Parathyroid adenoma (tissue), 2 donors: ENCODE data around the gene IL6R.

ENCODE experiments used
- H2AFZ ChIP-seq: fragments of 300-600 bp; sonication (generic); one replicate; pipeline ENCODE4 v1.7.0; 2017; ENCODE audit warnings: antibody characterized with exemption, mild to moderate bottlenecking
- H3K27ac ChIP-seq: fragments of 300-600 bp; sonication (generic); one replicate; pipeline ENCODE4 v1.7.0; 2017
- H3K27me3 ChIP-seq: fragments of 300-600 bp; sonication (generic); one replicate; pipeline ENCODE4 v1.7.0; 2017; ENCODE audit warnings: low read length; ENCODE audit not compliant: control insufficient read depth, insufficient read depth
- H3K36me3 ChIP-seq: fragments of 300-600 bp; sonication (generic); one replicate; pipeline ENCODE4 v1.7.0; 2017; ENCODE audit warnings: low read length; ENCODE audit not compliant: control insufficient read depth, insufficient read depth
- H3K4me1 ChIP-seq: fragments of 300-600 bp; sonication (generic); one replicate; pipeline ENCODE4 v1.7.0; 2017; ENCODE audit warnings: control low read depth
- H3K4me2 ChIP-seq: fragments of 300-600 bp; sonication (generic); one replicate; pipeline ENCODE4 v1.7.0; 2017; ENCODE audit warnings: low read length
- H3K4me3 ChIP-seq: fragments of 300-600 bp; sonication (generic); one replicate; pipeline ENCODE4 v1.7.0; 2017; ENCODE audit warnings: low read depth, low read length
- H3K79me2 ChIP-seq: fragments of 300-600 bp; sonication (generic); one replicate; pipeline ENCODE4 v1.7.0; 2017; ENCODE audit warnings: control low read depth
- H3K9ac ChIP-seq: fragments of 300-600 bp; sonication (generic); one replicate; pipeline ENCODE4 v1.7.0; 2017; ENCODE audit warnings: mild to moderate bottlenecking
- H3K9me3 ChIP-seq: fragments of 300-600 bp; sonication (generic); one replicate; pipeline ENCODE4 v1.7.0; 2017; ENCODE audit warnings: low read length; ENCODE audit not compliant: control insufficient read depth
- TF ChIP-seq, protein P1 (sequence below): fragments of 300-600 bp; sonication (generic); IDR thresholded peaks from one replicate; pipeline ENCODE4 v1.7.0; 2017; ENCODE audit warnings: antibody characterized with exemption, mild to moderate bottlenecking
- donor health status: primary hyperparathyroidism.

Gene IL6R

DNA sequence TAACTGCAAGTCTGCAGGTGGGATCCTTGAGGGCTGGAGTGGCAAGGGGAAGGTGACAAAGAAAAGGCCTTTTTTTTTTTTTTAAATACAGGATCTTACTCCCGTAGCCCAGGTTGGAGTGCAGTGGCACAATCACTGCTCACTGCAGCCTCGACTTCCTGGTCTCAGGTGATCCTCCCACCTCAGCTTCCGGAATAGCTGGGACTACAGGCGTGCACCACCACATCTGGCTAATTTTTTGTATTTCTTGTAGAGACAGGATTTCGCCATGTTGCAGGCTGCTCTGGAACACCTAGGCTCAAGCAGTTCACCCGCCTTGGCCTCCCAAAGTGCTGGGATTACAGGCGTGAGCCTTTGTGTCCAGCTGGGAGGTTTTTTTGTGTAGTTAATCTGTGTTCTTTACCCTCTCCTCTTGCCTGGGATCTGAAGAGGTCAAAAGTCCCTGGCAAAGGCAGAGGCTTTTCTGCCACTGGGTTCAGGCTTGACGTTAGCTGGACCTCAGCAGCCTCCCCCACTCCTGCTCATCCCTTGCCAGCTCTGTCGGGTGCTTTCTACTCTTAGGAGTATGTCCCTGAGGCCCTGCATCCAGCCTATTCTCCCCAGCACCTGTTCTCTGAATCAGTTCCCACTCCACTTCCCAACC is 5.2 kb downstream of the IL6R start:
- Histone ChIP-seq H3K9me3 (no peaks in the 10 kb centered on the region), H3K36me3 (no peaks in the 10 kb centered on the region), H3K4me1 (no peaks in the 10 kb centered on the region), H3K4me3 (no peak overlapping the region), H2AFZ (no peak overlapping the region), H3K4me2 (no peak overlapping the region), H3K27ac (no peak overlapping the region), H3K27me3 (no peaks in the 10 kb centered on the region), H3K9ac (no peak overlapping the region), H3K79me2 (no peaks in the 10 kb centered on the region)
- TF ChIP-seq, protein P1, sequence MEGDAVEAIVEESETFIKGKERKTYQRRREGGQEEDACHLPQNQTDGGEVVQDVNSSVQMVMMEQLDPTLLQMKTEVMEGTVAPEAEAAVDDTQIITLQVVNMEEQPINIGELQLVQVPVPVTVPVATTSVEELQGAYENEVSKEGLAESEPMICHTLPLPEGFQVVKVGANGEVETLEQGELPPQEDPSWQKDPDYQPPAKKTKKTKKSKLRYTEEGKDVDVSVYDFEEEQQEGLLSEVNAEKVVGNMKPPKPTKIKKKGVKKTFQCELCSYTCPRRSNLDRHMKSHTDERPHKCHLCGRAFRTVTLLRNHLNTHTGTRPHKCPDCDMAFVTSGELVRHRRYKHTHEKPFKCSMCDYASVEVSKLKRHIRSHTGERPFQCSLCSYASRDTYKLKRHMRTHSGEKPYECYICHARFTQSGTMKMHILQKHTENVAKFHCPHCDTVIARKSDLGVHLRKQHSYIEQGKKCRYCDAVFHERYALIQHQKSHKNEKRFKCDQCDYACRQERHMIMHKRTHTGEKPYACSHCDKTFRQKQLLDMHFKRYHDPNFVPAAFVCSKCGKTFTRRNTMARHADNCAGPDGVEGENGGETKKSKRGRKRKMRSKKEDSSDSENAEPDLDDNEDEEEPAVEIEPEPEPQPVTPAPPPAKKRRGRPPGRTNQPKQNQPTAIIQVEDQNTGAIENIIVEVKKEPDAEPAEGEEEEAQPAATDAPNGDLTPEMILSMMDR, result no peak

DNA sequence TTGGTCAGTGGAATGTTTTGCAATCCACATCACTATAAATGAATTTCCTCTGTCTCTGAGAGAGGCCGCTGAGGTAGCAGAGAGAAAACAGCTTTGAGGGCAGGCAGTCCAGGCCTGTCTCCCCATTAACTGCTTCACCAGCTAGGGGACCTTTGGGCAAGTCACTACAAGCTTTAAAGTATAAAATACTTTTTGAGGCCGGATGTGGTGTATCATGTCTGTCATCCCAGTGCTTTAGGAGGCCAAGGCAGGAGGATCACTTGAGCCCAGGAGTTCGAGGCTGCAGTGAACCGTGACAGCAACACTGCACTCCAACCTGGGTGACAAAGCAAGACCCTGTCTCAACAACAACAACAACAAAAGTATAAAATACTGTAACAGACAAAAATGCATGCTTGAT is 6.4 kb downstream of the IL6R start:
- no peaks in the 10 kb centered on the region for H3K9me3 ChIP-seq
- TF ChIP-seq, protein P1, result no peak
- H3K27me3 ChIP-seq, result no peaks in the 10 kb centered on the region
- H3K79me2 ChIP-seq, result no peaks in the 10 kb centered on the region
- no peak overlapping the region for H3K4me3 ChIP-seq
- H3K27ac ChIP-seq, result no peak overlapping the region
- H3K4me2 ChIP-seq, result no peak overlapping the region
- H2AFZ ChIP-seq, result no peak overlapping the region
- no peaks in the 10 kb centered on the region for H3K36me3 ChIP-seq
- H3K9ac ChIP-seq, result no peak overlapping the region
- no peaks in the 10 kb centered on the region for H3K4me1 ChIP-seq

DNA sequence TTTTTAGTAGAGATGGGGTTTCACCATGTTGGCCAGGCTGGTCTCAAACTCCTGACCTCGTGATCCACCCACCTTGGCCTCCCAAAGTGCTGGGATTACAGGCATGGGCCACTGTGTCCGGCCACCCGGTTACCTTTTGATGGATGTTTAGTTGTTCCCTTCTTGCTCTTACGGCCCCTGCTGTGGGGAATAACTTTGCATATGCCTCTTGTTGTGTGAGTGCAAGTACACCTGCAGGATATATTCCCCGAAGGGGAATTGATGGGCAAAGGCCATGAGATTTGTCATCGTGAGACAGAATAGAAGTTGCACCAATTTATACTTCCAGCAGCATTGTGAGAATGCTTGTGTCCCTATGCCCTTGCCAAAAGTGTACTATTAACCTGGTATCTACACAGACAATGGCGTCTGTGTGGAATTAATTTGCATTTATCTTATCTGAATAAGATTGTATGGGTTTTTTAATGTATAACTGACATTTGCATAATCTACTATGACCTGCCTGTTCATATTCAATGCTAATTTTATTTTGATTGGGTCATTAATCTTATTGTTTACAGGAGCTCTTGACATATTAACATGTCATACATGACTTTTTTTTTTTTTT is 8.1 kb downstream of the IL6R start:
- H2AFZ ChIP-seq, result no peak overlapping the region
- H3K36me3 ChIP-seq, result no peaks in the 10 kb centered on the region
- H3K4me3 ChIP-seq, result no peak overlapping the region
- no peak overlapping the region for H3K27ac ChIP-seq
- TF ChIP-seq, protein P1, result no peak
- H3K4me1 ChIP-seq, result no peaks in the 10 kb centered on the region
- H3K9ac ChIP-seq, result no peak overlapping the region
- no peaks in the 10 kb centered on the region for H3K79me2 ChIP-seq
- no peaks in the 10 kb centered on the region for H3K9me3 ChIP-seq
- no peak overlapping the region for H3K4me2 ChIP-seq
- no peaks in the 10 kb centered on the region for H3K27me3 ChIP-seq

DNA sequence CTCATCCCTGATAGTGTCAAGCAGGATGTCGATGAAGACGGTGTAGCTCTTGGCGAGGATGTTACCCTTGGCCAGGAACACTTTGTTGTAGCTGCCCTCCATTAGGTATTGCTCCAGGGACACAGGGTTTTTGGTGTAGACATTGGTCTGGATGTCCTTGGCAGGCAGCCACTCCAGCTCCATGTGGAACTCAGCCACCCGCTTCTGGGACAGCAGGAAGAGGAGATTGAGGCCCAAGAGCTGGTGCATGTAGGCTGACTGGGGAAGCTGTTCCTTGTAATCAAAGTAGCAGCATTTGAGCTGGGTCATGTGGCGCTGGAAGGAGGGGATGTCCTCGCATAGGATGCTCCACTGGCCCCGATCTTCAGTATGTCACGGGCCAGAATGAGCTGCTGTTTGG is 9.5 kb downstream of the IL6R start:
- no peak overlapping the region for H3K27ac ChIP-seq
- no peak overlapping the region for H3K4me3 ChIP-seq
- H3K79me2 ChIP-seq, result no peaks in the 10 kb centered on the region
- no peak overlapping the region for H3K4me2 ChIP-seq
- no peak overlapping the region for H3K9ac ChIP-seq
- no peak overlapping the region for H2AFZ ChIP-seq
- H3K4me1 ChIP-seq, result peaks cover 6% of the 10 kb centered on the region
- no peaks in the 10 kb centered on the region for H3K27me3 ChIP-seq
- H3K9me3 ChIP-seq, result no peaks in the 10 kb centered on the region
- H3K36me3 ChIP-seq, result no peaks in the 10 kb centered on the region
- TF ChIP-seq, protein P1, result no peak
